ENCODE data around the gene SASH3.

DNA sequence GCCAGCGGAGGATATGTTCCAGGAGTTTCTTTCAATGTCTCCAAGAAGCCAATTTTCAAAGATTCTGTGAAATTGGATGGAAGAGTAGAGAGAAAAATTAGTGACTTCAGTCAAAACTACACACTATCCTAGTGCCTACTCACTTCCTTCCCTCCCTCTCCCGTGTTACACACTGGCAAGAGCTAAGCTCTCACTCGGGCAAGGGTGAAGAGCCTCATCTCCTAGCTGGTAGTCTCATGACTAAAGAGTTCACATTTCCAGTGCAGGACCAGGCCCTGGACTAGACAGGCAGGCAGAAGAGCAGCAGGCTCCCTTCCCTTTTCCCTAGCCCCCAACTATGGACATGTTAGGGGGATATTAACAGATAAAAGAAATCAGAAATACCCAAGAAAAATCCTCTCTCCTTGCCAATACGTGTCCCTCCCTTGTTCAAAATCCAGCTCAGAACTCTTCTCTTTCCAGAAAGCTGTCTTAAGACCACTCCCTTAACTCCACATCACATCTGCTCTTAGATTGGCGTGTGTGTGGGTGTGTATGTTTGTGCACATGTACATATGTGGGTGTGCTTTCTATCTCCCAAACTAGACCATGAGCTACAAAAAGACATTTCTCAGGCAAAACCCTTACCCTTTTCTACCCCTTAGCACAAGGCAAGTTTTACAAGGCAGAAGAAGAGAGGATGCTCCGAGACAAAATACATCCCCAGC lies 34.1 kb downstream of the SASH3 start:
- no peak for TF ChIP-seq ZNF274 (IDR thresholded peaks at IDR 0.05; ENCODE audit: low read depth, low read length)
- no peak for TF ChIP-seq YY1 (IDR thresholded peaks at IDR 0.05; ENCODE audit: insufficient read depth, insufficient read length)
- no peak for TF ChIP-seq SUZ12 (IDR thresholded peaks at IDR 0.05; ENCODE audit: extremely low read depth, insufficient read depth, insufficient read length)

All from NT2/D1 (cell line).